ENCODE results near the gene CIITA. TPM values are rescaled to one million over a fixed set of nuclear protein-coding genes. Genes with fewer than 3 reads are reported as not detected.
A peak's percentile ranks its signal among the peaks of the same experiment; 100 is the strongest.

CIITA gene
- total RNA-seq, 2 experiments from 2014 or later = 2.4 to 3.0 TPM

DNA sequence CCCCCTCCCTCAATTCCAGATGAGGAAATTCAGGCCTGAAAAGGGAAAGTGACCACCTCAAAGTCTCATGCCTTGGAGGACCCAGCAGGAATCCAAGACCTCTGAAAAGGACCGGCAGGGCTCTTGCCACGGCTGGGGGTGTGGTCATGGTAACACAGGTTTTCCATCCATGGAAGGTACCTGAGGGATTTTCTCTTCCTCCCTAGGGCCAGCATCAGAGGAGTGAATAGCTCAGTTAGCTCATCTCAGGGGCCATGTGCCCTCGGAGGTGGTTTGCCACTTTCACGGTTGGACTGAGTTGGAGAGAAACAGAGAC, 1.3 kb downstream of the CIITA start:
- Mint-ChIP-seq H3K4me1 (ENCODE audit: low read depth) (peaks cover 20% of the 10 kb centered on the region), H3K27me3 (peaks cover 70% of the 10 kb centered on the region), H3K9me3 (no peaks in the 10 kb centered on the region), H3K27ac (no peak overlapping the region), H3K4me3 (peak overlapping the region; percentile 84), H3K36me3 (ENCODE audit: low read depth) (no peaks in the 10 kb centered on the region)
- H3K36me3 ChIP-seq (ENCODE audit: insufficient read depth, low read length) = no peaks in the 10 kb centered on the region
- H3K4me3 ChIP-seq (ENCODE audit: low read length) = peak overlapping the region; percentile 78
- ChIA-PET CTCF (no interaction called here), POLR2A (no interaction called here)
- DNase-seq (no peak), ATAC-seq (ENCODE audit: poor library complexity) (no peak)
- H3K9me3 ChIP-seq (ENCODE audit: control insufficient read depth in 1 of 2, insufficient read depth in 1 of 2, low read length in 2 of 2) = peaks cover 0 to 5% of the 10 kb centered on the region in 2 experiments
- intact Hi-C loops (cut with DNase I, micrococcal nuclease) = no loop called here
- H3K27ac ChIP-seq (ENCODE audit: low read depth in 1 of 2, low read length in 2 of 2) = no peak overlapping the region
- TF ChIP-seq, protein P1, sequence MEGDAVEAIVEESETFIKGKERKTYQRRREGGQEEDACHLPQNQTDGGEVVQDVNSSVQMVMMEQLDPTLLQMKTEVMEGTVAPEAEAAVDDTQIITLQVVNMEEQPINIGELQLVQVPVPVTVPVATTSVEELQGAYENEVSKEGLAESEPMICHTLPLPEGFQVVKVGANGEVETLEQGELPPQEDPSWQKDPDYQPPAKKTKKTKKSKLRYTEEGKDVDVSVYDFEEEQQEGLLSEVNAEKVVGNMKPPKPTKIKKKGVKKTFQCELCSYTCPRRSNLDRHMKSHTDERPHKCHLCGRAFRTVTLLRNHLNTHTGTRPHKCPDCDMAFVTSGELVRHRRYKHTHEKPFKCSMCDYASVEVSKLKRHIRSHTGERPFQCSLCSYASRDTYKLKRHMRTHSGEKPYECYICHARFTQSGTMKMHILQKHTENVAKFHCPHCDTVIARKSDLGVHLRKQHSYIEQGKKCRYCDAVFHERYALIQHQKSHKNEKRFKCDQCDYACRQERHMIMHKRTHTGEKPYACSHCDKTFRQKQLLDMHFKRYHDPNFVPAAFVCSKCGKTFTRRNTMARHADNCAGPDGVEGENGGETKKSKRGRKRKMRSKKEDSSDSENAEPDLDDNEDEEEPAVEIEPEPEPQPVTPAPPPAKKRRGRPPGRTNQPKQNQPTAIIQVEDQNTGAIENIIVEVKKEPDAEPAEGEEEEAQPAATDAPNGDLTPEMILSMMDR (IDR thresholded peaks at IDR 0.05) = no peak
- peaks cover 15 to 22% of the 10 kb centered on the region in 2 experiments for H3K27me3 ChIP-seq (ENCODE audit: control insufficient read depth in 1 of 2, insufficient read depth in 2 of 2, low read length in 2 of 2)
- H3K4me1 ChIP-seq (ENCODE audit: insufficient read depth, low read length) = peaks cover 54% of the 10 kb centered on the region

DNA sequence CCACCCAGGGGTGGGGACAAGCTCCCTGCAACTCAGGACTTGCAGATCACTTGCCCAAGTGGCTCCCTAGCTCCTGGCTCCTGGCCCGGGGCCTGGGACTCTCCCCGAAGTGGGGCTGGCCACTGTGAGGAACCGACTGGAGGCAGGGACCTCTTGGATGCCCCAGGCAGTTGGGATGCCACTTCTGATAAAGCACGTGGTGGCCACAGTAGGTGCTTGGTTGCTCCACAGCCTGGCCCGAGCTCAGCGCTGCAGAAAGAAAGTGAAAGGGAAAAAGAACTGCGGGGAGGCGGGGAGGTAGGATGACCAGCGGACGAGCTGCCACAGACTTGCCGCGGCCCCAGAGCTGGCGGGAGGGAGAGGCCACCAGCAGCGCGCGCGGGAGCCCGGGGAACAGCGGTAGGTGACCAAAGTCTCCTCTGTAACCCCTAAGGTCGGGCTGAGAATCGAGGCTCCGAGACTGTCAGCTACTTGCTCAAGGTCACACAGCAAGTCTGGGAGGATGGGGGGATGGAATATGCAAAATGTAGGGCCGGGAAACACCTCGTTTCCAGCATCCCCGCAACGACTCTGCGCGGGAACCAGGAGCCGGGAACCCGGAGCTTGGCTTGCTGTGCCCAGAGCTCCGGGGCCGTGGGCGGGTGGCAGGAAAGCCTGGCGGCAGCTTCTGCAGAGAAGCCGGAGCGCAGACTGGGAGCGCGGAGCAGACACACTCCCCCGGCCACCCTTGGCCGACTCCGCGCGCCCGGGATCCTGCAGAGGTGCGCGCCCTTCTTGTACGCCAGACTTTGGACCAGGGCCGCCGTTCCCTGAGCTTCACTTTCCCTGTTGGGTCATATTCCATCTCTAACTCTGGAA, 1.9 kb downstream of the CIITA start:
- peak overlapping the region; percentile 84 for H3K4me3 Mint-ChIP-seq
- peaks cover 0 to 5% of the 10 kb centered on the region in 2 experiments for H3K9me3 ChIP-seq (ENCODE audit: control insufficient read depth in 1 of 2, insufficient read depth in 1 of 2, low read length in 2 of 2)
- H3K27ac Mint-ChIP-seq = no peak overlapping the region
- no peaks in the 10 kb centered on the region for H3K9me3 Mint-ChIP-seq
- CTCF ChIA-PET = no interaction called here
- intact Hi-C loops (cut with DNase I, micrococcal nuclease) = no loop called here
- no peak for ATAC-seq (ENCODE audit: poor library complexity)
- DNase-seq = peak in 3 of 14 experiments; percentile 40 to 45 (median 44)
- H3K27ac ChIP-seq (ENCODE audit: low read depth in 1 of 2, low read length in 2 of 2) = no peak overlapping the region
- POLR2A ChIA-PET = interaction anchor here (0.6 kb wide), 1 partner anchor 132 kb away, joined by 4 read pairs; no protein-coding TSS in a partner anchor
- H3K4me1 ChIP-seq (ENCODE audit: insufficient read depth, low read length) = peaks cover 54% of the 10 kb centered on the region
- no peaks in the 10 kb centered on the region for H3K36me3 Mint-ChIP-seq (ENCODE audit: low read depth)
- peak overlapping the region; percentile 78 for H3K4me3 ChIP-seq (ENCODE audit: low read length)
- H3K27me3 Mint-ChIP-seq = peaks cover 67% of the 10 kb centered on the region
- no peaks in the 10 kb centered on the region for H3K36me3 ChIP-seq (ENCODE audit: insufficient read depth, low read length)
- peaks cover 20% of the 10 kb centered on the region for H3K4me1 Mint-ChIP-seq (ENCODE audit: low read depth)
- peaks cover 15 to 22% of the 10 kb centered on the region in 2 experiments for H3K27me3 ChIP-seq (ENCODE audit: control insufficient read depth in 1 of 2, insufficient read depth in 2 of 2, low read length in 2 of 2)
- TF ChIP-seq, protein P1 (IDR thresholded peaks at IDR 0.05) = no peak

DNA sequence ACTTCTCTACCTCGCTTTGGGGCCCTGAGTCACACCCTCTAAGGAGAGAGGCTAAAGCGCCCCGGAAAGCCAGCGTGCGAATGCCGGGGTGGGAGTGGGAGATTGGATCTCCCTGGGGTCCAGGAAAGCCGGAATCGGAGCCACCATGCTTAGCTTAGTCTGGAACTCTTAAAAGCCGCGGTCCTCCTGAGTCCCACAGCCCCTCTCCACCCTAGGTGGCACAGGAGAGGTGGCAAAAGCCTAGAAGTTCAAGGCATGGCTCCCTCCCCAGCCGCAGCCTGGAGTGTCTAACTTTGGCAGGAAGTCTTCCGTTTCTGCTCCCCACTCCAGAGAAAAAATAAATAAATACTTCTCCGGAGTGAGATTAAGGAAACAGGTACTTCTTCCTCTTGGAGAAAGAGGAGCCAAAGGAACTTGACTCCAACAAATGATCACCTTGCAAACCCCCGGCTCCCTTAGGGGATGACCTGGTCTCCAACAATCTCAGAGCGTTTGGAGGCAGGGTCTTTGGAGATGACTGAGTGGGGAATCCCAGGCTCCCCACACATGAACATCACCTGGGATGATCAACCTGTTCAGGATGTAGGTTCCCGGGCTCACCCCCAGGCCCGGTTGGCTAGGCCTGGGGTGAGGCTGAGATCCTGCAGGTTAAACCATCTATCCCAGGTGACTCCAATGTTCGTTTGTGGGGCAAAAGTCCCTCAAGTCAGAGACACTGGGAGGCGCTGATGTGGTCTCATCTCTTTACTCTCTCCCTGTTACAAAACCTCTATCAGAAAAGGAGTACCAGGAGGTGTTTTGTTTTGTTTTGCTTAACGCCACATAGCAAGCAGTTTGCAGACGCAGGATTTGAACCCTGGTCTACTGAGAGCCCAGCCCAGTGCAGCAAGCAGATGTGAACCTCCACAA, 2.9 kb downstream of the CIITA start:
- Mint-ChIP-seq H3K36me3 (ENCODE audit: low read depth) (no peaks in the 10 kb centered on the region), H3K4me3 (peak overlapping the region; percentile 84), H3K4me1 (ENCODE audit: low read depth) (peaks cover 20% of the 10 kb centered on the region), H3K27ac (no peak overlapping the region), H3K9me3 (no peaks in the 10 kb centered on the region), H3K27me3 (peaks cover 65% of the 10 kb centered on the region)
- no peak overlapping the region for H3K27ac ChIP-seq (ENCODE audit: low read depth in 1 of 2, low read length in 2 of 2)
- H3K36me3 ChIP-seq (ENCODE audit: insufficient read depth, low read length) = no peaks in the 10 kb centered on the region
- POLR2A ChIA-PET = no interaction called here
- H3K27me3 ChIP-seq (ENCODE audit: control insufficient read depth in 1 of 2, insufficient read depth in 2 of 2, low read length in 2 of 2) = peaks cover 15 to 18% of the 10 kb centered on the region in 2 experiments
- TF ChIP-seq, protein P1 (IDR thresholded peaks at IDR 0.05) = no peak
- peaks cover 0 to 5% of the 10 kb centered on the region in 2 experiments for H3K9me3 ChIP-seq (ENCODE audit: control insufficient read depth in 1 of 2, insufficient read depth in 1 of 2, low read length in 2 of 2)
- H3K4me1 ChIP-seq (ENCODE audit: insufficient read depth, low read length) = peaks cover 58% of the 10 kb centered on the region
- DNase-seq (no peak), ATAC-seq (ENCODE audit: poor library complexity) (no peak)
- intact Hi-C loops (cut with DNase I, micrococcal nuclease) = no loop called here
- H3K4me3 ChIP-seq (ENCODE audit: low read length) = peak overlapping the region; percentile 78
- CTCF ChIA-PET = no interaction called here
